ENCODE results near the gene ITGAV.
A peak's percentile ranks its signal among the peaks of the same experiment; 100 is the strongest.
"Not testable (repeated sequence)": the region's sequence is repeated elsewhere in the genome, so short reads cannot be mapped to it uniquely, and the experiment has no call there.

ITGAV gene

DNA sequence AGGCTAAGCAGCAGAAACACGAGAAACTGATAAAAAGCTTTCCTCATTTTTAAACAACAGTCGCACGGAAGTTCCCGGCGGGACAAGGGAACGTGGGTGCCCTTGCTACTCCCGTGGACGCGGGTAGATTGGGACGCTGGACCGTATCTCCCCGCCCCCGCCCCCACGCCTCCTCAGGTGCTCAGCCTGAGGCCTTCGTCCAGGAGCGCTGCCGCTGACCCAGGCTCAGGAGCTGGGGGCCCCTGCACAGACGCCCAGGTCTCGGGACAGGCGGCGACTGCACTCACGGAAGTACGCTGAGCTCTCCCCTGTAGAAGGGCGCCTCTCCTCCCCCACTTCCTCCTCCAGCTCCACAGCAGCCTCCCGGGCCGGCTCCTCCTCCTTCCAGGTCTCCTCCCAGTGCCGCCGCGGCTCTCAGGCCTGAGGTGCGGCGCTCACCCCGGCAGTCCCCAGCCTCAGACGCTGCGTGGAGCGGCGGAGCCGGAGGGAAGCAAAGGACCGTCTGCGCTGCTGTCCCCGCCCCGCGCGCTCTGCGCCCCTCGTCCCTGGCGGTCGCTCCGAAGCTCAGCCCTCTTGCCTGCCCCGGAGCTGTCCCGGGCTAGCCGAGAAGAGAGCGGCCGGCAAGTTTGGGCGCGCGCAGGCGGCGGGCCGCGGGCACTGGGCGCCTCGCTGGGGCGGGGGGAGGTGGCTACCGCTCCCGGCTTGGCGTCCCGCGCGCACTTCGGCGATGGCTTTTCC, at the start of gene ITGAV:
Gene ITGAV, plus strand, starts transcription at position 445 of the 738 bp plus-strand sequence. Its CDS starts 283 bp downstream, at position 728.
- DNase-seq (ENCODE audit: low read depth), result peak; percentile 69

DNA sequence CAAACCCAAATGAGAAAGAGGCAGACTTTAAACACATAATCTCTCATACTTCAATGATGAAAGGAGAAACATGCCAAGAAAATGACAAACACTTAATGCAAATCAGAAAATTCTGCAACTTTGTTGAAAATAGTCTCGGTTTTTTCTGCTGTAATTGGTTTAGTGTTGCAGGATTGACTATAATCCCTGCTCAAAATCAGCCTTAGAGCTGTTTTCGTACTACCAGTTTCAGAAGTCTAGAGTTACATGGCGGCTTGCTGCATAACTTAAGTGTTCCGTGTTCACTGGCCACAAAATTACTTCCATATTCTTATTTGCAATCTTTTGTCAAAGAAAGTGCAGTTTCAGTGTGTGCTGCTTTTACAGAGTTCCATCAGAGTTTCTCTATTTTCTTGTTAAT, 48.9 kb upstream of the ITGAV start:
- no peak for DNase-seq (ENCODE audit: low read depth)

DNA sequence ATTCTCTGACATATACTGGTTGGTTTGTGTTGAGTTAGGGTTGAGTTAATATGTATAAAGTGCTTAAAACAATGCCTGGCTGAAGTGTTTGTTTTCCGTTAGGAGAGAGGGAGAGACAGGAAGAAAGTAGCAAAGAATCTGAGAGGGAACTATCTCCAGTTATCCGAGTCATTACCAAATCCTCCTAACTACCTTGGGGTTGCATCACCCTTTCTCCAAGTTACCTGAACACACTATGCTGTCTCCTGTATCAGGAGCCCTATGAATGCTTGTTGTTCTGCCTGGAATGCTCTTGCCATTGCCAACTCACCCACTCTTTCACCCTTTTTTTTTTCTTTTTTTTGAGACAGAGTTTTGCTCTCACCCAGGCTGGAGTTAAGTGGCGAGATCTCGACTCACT, 47.9 kb upstream of the ITGAV start:
- no peak for DNase-seq (ENCODE audit: low read depth)

DNA sequence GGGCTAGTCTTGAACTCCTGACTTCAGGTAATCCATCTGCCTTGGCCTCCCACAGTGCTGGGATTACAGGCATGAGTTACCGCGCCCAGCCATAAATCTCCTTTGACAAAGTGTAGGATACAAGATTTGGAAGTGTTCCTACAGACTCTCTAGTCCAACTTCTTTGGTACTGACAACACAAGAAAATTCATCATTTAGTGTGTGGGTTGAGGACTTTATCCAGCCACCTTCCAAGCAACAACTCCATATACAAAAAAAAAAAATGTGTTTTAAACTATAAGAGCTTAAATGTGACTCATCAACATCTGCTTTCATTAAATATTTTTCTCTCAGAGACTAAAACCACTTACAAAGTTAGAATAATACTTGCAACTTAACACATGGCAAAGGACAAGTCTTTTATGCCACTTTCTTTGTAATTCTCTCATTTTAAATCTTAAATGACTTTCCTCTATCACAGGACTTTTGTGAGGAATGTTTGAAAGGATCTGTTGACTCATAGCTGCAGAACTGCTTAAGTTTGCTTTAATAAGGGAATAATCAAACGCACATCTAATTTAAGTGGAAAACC, 46.2 kb upstream of the ITGAV start:
- no peak for DNase-seq (ENCODE audit: low read depth)

DNA sequence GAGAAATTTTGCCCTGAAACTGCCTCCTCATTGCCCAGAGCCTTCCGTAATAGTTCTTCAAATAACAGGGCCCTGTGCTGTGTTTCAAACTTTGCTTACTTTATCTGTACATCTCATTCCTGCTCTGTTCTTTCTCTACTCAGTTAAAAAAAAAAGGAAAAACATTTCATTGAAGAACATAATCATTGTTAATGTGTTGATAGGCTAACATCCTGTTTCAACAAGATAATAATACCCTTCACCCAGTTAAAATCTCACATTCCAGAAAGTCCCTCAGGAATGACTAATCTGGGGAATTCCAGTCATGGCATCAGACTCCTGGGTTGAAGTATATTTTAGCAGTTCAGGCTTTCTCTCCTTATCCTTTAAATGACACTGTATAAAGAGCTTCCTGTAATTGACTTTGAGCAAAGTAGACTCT, 45.6 kb upstream of the ITGAV start:
- DNase-seq (ENCODE audit: low read depth), result no peak

DNA sequence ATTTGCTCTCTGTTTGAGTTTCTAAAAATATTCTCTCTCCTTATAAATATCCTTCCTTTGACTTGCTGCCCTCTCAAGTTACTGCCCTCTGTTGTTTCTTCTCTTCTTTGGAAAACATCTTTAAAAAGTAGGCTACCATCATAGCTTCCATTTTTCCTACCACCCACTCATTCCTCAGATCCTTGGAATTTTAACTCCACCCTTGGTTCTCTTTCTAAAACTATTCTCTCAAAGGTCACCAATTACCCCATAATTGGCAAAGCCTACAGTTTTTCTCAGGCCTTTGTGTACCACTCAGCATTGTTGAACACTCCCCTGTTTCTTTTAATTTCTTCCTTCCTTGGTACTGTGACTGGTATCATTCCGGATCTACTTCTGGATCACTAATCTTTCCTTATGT, 43.0 kb upstream of the ITGAV start:
- no peak for DNase-seq (ENCODE audit: low read depth)

DNA sequence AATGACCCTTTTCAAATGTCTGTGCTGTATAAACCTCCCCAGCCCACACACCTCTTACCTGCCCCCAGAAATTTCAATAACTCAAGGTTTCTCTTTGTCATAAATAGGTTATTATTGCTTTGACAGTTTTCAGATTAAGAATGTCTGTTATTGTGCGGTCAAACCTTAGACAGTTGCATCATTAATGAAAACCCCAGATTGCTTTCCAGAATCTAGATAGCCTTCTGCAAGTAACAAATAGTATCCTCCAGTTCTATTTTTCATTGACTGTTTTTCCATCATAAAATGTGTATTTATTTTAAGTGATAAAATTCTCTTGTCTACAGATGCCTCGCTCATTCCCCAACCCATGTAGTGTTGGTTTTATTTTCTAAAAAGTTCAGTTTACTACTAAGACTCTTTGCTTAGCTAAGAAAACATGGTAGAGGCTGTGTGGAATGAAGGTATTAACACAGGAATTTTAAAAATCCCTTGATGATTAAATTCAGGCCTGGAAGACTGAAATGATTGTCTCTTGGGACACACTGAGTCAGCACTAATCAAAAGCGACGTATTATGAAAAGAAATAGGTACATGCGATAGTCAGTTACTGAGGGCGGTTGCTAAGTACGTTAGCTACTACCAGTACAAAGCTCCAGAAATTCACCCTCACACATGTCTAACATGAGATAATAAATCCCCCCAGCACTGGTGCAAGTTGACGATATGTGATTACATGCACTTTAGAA, 38.4 kb upstream of the ITGAV start:
- no peak for DNase-seq (ENCODE audit: low read depth)

DNA sequence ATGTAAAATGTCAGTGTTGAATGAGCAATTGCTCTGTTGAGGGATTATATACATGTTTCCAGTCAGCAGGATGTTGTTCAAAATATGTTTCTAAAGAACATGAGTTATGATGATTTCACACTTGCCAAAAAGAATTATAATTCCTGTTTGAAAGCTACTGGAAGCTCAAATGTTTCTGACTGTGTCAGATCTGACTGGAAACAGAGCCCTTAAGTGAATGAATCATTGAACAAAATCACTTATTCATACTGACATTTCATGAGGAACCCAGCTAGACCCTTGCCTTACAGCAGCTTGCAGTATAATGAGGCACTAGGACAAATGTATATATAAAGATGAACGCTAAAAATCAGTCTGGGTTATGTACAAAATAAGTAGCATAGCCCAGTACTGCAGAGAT, 35.4 kb upstream of the ITGAV start:
- no peak for DNase-seq (ENCODE audit: low read depth)

DNA sequence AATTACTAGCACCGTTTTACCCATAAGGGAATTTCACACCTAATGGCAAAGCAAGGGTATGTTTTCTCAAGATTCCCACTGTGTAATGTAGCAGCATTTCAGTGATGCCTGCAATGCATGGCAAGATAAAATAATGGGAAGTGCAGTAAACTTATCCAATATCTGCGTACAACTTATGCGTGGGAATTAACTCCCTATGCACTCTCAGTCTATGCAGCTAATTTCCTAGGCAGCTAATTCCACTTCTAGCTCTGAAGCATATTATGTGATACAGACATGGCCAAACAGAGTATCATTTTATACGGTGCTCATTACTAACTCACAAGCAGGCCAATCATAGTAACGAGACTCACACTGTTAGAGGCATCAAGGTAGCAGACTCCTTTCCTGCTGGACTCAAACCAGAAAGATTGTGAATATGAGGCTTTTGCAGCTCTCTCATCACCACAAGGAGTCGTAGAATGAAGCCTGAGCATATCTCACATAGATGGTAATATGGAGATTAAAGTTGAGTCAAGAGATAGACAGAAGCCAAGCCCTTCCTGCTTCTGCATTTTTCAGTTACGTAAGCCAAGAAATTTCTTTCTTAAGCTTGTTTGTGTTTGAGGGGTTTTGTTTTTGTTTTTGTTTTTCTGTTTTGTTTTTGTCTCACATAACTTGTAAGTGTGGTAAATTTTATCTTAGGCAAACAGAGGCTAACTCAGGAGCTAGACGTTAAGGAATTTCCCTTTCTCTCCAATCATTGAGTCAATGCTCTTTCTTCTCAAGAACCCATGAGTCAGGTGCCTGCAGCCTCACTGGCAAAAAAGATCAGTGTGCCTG, 34.8 kb upstream of the ITGAV start:
- no peak for DNase-seq (ENCODE audit: low read depth)

DNA sequence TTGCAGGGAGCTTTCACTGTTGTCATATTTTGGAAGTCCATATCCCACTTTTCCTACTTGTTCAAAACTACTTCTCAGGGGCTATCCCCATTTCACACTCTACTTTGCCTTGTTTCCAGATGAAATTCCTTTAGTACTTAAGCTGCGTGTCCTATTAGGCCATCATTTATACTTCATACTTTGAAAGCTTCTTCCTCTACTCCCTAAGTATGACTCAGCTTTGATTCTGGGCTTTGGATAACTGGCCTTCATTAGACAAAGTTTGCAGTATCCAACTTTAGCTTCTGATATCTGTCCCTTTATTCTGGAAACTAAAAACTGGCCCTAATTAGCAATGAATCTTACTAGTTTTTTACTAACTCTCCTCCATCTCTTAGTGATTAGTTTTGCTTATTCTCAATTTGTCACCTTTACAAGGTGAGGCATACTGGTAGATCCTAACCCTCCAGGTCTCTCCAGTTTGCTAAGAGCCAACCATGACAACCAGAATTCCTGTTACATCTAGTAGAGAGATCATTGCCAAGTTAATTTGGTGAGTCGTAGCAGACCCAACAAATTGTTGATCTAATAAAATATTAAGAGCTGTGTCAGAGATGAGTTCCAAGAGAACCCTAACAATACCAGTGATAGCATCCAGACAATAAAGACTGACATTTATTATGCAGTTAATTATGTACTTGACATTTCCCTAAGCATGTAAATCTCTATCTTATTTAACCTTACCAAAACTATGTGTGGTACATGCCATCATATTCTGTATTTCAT, 31.2 kb upstream of the ITGAV start:
- no peak for DNase-seq (ENCODE audit: low read depth)

DNA sequence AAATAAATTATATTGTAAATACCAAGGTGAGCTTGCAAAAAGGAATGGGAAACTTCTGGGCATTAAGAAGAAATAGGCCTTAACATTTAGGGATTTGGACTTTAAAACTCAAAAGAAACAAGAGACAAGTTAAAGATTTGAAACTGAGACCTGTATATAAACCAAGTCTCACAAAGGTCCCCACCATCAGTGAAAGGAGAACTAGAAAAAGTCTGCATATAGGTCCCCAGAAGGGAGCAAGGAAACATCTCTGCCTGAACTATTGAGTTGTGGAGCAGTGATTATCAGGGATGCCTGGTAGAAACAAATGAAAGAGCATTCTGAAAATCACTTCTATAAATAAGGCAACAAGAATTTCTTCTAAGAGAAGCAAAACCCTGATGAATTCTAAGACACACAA, 30.5 kb upstream of the ITGAV start:
- no peak for DNase-seq (ENCODE audit: low read depth)

DNA sequence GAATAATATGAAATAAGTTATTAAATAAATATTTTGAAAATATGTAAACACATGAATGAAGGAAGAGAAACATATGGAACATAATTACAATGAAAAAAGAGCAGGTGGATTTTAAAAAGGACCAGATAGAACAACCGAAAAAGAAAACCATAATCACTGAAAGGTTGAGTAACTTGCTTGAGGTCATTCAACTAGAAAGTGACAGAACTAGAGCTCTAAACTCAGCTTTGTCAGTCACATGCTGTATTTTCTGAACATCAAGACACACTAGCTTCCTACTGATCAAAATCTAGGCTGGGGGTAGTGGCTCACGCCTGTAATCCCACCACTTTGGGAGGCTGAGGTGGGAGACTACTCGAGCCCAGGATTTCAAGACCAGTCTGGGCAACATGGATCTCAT, 30.0 kb upstream of the ITGAV start:
- no peak for DNase-seq (ENCODE audit: low read depth)

DNA sequence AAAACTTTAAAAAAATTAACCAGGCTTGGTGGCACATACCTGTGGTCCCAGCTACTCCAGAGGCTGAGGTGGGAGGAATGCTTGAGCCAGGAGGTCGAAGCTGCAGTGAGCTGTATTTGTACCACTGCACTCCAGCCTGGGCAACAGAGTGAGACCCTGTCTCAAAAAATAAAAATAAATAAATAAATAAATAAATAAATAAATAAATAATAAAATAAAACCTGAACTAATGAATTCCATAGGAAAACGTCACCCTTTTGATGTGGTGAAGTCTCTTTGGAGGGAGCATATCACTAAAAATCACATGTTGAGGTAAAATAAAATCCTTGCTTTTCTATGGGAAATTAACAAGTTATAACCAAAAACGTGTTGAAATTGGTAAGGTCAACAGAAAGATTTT, 29.6 kb upstream of the ITGAV start:
- no peak for DNase-seq (ENCODE audit: low read depth)

DNA sequence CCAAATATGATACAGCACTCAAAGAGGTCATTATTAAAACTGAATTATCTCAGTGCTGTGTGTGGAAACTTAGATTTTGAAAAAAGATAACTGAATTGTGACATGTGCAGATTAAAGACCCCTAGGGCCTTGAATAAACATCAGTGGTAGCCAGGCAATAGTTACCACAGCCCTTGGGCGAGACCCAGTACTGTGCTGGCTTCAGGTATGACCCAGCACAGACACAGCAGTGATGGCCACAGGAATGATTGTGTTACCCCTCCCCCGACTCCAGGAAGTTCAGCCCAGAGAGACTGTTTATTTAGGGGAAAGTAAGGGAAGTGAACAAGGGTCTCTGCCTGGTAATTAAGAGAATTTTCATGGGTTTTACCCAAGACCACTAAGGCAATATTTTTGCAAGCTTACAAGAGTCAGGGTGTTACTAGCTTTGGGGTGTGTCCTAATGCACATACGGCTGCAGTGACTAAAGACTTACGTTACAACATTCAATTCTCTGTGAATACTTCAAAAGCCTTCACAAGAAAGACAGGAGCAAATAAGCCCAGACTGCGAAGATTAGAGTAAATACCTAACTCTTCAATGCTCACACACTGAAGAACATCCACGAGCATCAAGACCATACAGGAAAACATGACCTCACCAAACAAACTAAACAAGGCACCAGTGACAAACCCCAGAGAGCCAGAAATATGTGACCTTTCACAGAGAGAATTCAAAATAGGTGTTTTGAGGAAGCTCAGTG, 28.2 kb upstream of the ITGAV start:
- DNase-seq (ENCODE audit: low read depth), result no peak

DNA sequence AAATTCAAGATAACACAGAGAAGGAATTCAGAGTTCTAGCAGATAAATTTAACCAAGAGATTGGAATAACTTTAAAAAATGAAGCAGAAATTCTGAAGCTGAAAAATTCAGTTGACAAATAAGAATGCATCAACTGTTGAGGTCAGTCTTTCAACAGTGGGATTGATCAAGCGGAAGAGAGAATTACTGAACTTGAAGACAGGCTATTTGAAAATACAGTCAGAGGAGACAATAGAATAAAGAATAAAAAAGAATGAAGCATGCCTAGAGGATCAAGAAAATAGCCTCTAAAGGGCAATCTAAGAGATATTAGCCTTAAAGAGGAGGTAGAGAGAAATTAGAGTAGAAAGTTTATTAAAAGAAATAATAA, 27.7 kb upstream of the ITGAV start:
- DNase-seq (ENCODE audit: low read depth), result no peak

DNA sequence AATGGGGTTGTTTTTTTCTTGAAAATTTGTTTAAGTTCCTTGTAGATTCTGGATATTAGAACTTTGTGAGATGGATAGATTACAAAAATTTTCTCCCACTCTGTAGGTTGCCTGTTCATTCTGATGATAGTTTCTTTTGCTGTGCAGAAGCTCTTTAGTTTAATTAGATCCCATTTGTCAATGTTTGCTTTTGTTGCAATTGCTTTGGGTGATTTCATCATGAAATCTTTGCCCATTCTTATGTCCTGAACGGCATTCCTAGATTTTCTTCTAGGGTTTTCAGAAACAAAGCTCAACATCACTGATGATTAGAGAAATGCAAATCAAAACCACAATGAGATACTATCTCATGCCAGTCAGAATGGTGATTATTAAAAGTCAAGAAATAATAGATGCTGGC, 21.3 kb upstream of the ITGAV start:
- not testable (repeated sequence) for DNase-seq (ENCODE audit: low read depth)

DNA sequence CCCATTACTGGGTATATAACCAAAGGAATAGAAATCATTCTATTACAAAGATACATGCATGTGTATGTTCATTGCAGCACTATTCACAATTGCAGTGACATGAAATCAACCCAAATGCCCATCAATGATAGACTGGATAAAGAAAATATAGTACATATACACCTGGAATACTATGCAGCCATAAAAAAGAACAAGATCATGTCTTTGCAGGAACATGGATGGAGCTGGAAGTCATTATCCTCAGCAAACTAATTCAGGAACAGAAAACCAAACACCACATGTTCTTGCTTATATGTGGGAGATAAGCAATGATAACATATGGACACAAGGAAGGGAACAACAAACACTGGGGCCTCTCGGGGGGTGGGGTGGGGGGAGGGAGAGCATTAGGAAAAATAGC, 20.7 kb upstream of the ITGAV start:
- DNase-seq (ENCODE audit: low read depth), result not testable (repeated sequence)

DNA sequence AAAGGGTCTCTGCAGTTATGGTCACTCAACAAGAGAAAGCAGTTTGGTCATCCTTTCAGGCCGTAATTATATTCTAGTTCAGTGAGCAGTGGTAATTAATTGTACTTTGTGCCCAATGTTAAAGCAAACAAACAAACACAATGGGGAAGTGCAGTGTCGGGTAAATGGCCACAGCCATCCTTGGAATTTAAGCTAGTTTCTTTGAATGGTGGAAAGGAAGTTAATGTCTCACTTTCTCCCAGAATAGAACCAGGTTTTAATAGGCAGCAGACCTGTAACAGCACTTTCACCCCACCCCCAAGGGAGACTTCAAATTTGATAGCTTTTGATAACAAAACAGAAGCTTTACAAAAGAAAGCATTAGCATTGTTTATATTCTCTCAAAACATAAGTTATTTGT, 20.0 kb upstream of the ITGAV start:
- no peak for DNase-seq (ENCODE audit: low read depth)

DNA sequence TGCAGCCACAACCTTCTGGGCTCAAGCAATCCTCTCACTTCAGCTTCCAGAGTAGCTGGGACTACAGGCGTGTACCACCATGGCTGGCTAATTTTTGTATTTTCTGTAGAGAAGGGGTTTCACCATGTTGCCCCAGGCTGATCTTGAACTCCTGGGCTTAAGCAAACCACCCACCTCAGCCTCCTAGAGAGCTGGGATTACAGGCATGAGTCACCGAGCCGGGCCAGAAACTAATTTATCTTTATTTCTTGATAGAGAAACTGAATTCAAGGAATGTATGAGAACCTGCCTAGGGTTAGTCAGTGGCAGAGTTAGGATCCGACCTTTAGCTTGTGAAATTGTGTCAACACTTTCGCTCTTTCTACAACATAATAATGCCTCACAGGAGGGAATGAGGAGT, 19.3 kb upstream of the ITGAV start:
- DNase-seq (ENCODE audit: low read depth), result no peak

DNA sequence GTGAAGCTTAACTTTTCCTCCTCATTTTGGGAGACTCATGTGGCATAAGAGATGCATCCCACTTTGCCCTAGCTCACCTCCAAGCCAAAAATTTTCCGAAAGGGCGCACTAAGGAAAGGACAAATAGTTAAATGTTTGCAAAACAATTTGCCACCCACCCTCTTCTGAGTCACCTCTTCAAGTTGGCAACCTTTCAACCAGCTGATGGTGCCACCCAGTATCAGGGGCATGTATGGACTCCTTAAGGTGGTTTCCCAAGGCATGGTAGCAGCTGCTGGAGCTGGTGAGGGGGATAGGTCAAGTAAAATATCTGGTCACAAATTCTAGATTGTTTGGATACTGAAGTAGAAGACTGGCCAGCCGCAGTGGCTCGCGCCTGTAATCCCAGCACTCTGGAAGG, 17.2 kb upstream of the ITGAV start:
- DNase-seq (ENCODE audit: low read depth), result no peak

DNA sequence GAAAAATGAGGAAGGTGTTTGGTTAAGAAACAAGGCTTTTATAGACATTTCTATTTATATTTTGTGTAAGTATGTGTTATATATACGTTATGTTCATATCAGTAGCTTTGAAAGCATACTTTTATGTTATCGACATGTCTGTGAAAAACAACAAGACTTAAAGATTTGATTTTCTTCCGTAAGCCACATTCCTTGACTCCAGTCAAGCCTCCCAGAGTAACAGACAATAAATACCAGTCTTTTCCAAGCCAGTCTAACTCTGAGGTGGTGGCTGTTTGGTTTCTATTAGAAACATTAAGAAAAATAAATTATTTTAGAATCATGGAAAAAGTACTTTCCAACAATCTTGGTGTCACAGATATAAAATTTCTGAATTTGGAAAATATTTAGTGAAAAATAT, 16.3 kb upstream of the ITGAV start:
- no peak for DNase-seq (ENCODE audit: low read depth)

All from activated T-helper 1 cell treated with Interleukin-2 at 50 U/mL for 16 hours (primary cell).